ENCODE results near the gene EML5.

DNA sequence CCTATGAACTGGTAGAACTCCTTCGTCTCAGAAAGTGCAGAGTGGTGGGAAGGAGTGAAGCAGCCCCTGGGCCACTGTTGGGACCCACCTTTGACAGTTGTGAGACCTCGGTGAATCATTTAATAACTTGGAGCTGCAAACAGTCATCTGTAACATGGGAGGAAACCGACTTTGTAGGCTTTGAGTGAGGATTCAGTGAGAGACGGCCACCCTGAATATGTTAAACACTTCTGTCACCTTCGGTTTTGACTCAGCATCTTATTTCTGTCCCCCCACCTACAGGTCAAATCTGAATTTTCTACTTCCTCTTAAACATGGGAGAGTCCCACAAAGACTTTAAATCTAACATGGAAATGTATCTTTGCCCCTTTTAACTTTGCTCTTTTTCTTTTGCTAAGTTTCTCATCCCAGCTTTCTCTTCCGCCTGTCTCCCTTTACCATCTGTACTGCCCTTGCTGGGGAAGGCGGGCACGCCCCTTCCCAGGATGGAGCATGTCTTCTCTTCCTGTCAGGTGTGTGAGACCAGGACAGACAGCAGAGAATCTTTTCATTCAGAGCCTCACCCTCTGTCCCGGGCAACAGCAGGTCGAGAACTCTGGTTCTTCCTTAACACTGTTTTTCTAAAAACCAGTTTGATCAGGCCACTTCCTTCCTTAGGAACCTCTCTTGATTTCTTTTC, 192.9 kb downstream of the EML5 start:
- TF ChIP-seq, protein P1, sequence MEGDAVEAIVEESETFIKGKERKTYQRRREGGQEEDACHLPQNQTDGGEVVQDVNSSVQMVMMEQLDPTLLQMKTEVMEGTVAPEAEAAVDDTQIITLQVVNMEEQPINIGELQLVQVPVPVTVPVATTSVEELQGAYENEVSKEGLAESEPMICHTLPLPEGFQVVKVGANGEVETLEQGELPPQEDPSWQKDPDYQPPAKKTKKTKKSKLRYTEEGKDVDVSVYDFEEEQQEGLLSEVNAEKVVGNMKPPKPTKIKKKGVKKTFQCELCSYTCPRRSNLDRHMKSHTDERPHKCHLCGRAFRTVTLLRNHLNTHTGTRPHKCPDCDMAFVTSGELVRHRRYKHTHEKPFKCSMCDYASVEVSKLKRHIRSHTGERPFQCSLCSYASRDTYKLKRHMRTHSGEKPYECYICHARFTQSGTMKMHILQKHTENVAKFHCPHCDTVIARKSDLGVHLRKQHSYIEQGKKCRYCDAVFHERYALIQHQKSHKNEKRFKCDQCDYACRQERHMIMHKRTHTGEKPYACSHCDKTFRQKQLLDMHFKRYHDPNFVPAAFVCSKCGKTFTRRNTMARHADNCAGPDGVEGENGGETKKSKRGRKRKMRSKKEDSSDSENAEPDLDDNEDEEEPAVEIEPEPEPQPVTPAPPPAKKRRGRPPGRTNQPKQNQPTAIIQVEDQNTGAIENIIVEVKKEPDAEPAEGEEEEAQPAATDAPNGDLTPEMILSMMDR (IDR thresholded peaks at IDR 0.05; ENCODE audit: low read depth, low read length) = no peak
- TF ChIP-seq POLR2A (IDR thresholded peaks at IDR 0.05; ENCODE audit: extremely low read depth, insufficient read length) = no peak
- TF ChIP-seq, protein P2, sequence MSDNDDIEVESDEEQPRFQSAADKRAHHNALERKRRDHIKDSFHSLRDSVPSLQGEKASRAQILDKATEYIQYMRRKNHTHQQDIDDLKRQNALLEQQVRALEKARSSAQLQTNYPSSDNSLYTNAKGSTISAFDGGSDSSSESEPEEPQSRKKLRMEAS (IDR thresholded peaks at IDR 0.05; ENCODE audit: low read depth, low read length) = no peak
